HG02798 (cell line): ENCODE data around the gene ZMAT5.

Experiments used
- ATAC-seq: cut with Tn5 transposase; IDR thresholded peaks from one replicate; pipeline ENCODE4 v1.9.1; 2021; ENCODE audit warnings: mild to moderate bottlenecking; ENCODE audit not compliant: unreplicated experiment, poor library complexity

The ZMAT5 gene

GRCh38 chr22:29695129-29695926 lies 71.5 kb downstream of the ZMAT5 start:
- no peak for ATAC-seq

- no peak for ATAC-seq
These were observed 73.1 kb downstream of the ZMAT5 start for GRCh38 chr22:29693671-29694070.

GRCh38 chr22:29693161-29693560 lies 73.6 kb downstream of the ZMAT5 start:
- ATAC-seq: no peak

GRCh38 chr22:29692327-29692640 lies 74.5 kb downstream of the ZMAT5 start:
- no peak for ATAC-seq

- no peak for ATAC-seq
These were observed 75.0 kb downstream of the ZMAT5 start for GRCh38 chr22:29691636-29692326.

- ATAC-seq: no peak
These were observed 76.3 kb downstream of the ZMAT5 start for GRCh38 chr22:29690476-29690875.

GRCh38 chr22:29689880-29690213 lies 77.0 kb downstream of the ZMAT5 start:
- ATAC-seq: no peak

- no peak for ATAC-seq
These were observed 77.5 kb downstream of the ZMAT5 start for GRCh38 chr22:29689206-29689879.

- no peak for ATAC-seq
These were observed 82.6 kb downstream of the ZMAT5 start for GRCh38 chr22:29684244-29684643.

GRCh38 chr22:29683536-29683935 lies 83.3 kb downstream of the ZMAT5 start:
- no peak for ATAC-seq
